LNCAP (cell line): ENCODE measurements around the gene CDR2L.

ENCODE experiments used
- TF ChIP-seq, protein P1 (sequence below): fragments of 450-650 bp; IDR thresholded peaks from 2 replicates; pipeline ENCODE4 v1.5.1; 2017; ENCODE audit warnings: mild to moderate bottlenecking

Gene CDR2L

DNA sequence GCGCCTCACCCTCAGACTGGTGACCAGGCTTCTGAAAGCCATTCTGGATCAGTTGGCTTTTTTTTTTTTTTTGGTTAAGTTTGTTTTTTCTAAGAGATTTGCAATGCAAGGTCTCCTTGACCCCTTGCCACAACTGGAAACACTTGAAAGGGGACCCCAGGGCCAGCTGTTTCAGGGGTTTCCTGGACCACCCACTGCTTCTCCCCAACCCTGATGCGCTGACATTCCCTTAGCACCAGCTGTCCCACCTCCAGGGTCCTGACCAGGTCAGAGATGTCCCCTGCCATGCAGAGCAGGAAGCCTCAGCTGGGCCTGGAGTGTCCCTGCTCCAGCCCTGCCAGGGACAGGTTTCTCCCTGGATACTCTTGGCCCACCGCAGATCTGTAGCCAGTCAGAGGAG lies 16.9 kb downstream of the CDR2L start:
- TF ChIP-seq, protein P1, sequence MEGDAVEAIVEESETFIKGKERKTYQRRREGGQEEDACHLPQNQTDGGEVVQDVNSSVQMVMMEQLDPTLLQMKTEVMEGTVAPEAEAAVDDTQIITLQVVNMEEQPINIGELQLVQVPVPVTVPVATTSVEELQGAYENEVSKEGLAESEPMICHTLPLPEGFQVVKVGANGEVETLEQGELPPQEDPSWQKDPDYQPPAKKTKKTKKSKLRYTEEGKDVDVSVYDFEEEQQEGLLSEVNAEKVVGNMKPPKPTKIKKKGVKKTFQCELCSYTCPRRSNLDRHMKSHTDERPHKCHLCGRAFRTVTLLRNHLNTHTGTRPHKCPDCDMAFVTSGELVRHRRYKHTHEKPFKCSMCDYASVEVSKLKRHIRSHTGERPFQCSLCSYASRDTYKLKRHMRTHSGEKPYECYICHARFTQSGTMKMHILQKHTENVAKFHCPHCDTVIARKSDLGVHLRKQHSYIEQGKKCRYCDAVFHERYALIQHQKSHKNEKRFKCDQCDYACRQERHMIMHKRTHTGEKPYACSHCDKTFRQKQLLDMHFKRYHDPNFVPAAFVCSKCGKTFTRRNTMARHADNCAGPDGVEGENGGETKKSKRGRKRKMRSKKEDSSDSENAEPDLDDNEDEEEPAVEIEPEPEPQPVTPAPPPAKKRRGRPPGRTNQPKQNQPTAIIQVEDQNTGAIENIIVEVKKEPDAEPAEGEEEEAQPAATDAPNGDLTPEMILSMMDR = no peak

DNA sequence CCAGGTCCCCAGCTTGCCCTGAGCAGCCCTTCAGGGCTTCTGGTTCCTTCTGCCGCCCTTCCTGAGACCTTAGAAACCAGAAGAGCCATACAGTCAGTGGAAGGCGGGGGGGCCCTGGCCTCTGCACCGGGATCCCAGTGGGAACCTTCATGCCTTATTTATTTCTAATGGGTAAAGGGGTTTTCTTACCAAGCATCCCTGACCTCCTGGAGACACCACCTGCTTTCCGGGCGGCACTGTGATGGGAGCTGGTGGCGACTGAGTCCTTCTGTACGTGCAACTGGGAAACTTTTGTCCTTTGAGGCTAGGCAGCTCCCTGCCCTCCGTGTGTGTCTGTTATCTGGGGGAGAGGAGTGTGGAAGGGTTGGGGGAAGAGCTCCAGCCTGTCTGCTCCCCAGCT lies 17.9 kb downstream of the CDR2L start:
- TF ChIP-seq, protein P1 = no peak

DNA sequence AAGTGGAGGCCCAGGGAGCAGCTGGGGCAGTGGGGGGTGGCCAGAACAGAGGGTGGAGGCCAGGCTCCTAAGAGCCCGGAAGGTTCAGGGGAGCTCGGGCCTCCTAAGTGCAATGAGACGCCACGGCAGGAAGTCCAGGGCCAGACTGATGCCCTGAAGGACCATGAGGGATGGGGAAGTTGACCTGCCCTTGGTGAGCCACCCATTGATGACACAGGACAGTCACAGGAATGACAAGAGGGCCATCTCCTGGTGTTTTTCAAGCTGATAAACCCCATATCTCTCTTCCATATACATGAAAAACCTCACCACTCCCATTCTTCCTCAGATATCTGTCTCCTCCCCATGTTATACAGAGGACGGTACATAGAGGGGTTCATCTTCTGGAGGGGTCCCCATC lies 19.2 kb downstream of the CDR2L start:
- TF ChIP-seq, protein P1 = no peak

DNA sequence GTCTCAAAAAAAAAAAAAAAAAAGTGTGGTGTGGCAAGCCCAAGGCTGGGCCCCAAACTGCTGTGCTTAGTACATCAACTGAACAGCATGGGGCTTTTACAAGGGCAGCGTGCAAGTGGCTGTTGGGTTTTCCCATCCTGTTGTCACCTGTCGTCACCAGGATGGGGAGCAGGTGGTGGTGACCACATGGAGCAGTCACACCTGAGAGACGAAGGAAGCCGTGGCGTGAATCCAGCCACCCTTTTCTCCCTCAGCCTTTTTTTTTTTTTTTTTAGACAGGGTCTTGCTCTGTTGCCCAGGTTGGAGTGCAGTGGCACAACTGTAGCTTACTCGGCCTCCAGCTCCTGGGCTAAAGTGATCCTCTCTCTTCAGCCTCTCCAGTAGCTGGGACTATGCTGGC lies 20.9 kb downstream of the CDR2L start:
- TF ChIP-seq, protein P1 = no peak

DNA sequence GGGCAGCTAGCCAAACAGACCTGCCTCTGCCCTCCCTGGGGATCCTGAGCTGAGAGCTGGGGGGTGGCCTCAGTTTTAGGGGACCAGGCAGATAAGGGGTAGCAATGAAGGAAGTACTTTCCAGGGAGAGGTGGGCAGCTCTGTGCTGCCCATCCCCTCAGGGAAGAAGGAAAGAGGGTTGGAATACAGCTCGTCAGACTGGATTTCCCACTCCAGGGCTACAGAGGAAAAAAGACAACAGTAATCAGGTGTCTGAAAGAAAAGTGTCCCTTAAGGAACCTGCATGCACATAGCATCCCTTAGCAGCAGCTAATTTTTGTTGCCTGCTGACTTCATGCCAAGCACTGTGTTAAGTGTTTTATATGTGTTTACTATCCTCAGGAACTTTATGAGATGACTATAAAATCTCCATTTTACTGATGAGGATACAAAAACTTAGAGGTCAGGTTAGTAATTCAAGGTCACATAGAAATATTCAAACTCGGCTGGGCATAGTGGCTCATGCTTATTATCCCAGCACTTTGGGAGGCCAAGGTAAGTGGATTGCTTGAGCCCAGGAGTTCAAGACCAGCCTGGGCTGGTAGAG lies 21.8 kb downstream of the CDR2L start:
- TF ChIP-seq, protein P1 = no peak

DNA sequence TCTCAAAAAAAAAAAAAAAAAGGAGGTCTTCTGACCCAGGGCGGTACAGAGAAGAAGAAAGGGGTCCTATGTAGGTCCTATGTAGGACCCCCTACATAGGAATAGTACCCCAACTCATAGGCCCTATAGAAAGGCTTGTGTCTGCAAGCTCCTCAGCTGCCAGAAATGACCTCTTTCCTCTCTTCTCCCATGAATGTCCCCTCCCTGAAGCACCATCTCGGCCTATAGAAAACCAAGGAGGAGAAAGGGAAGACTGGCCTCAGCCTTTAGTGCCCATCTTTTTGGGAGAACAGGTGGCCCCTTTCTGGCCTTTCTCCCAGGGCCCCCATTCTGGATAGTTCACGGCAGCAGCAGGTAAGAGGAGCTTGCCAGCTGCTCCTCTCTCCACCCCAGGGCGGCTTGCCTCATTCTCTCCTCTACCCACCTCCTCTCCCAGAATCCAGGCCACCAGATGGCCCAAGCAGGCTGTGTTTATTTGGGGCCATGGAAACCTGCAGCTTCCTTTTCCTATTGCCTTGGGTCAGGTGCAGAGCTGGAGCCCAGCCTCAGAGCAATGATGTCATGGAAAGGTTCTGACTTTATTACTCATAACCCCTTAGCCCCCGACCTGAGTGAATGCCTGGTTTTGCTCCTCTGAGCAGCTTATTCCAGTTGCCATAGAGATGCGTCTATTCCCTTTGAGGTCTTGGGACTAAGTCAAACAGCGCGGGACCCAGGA lies 23.4 kb downstream of the CDR2L start:
- TF ChIP-seq, protein P1 = no peak

DNA sequence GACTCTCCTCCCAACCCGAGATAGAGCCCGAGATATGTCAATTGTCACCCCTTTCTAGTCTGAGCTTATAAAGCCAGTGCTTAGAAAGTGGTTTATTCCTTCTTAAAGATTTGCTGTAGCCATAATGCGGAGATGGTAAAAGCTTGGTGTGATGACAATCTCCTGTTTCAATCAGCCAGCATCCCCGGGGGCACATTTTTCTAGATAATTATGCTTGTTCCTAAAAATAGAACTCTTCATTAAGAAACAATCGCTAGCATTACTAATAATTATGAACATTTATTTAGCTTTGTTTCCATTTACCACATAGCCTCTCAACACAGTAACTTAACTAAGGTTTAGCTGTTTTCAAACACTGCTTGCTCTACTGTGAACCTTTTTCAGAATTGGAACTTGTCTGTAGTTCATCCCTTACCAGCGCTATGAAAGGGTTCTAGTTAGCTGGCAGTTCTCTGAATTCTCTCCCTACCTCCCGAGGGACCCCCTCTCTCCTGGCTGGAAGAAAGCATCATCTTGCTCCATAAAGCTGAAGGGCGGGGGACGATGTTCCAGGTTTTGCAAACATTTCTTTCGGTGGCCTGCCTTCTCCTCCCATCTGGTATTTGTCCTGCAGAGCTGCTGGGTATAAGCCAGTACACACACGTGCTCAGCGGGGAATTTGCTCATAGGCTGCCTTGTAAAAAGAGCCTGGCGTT lies 24.1 kb downstream of the CDR2L start:
- TF ChIP-seq, protein P1 = no peak
